Measurements from ENCODE around the gene CTRB1. TPM values are rescaled to one million over a fixed set of nuclear protein-coding genes. Genes with fewer than 3 reads are reported as not detected.
"Not testable (repeated sequence)": the region's sequence is repeated elsewhere in the genome, so short reads cannot be mapped to it uniquely, and the experiment has no call there.

CTRB1 gene
- total and polyA plus RNA-seq, 2 experiments from 2014 or later = 0.21 TPM; not detected in 1

- Histone ChIP-seq H3K9me2 (replicated peaks; ENCODE audit: insufficient read depth) (no peaks in the 10 kb centered on the region), H3K27ac (no peak overlapping the region), H3K27me3 (no peaks in the 10 kb centered on the region), H2AFZ (no peak overlapping the region), H3K36me3 (replicated peaks; ENCODE audit: insufficient read depth, low read depth) (no peaks in the 10 kb centered on the region), H3K9me3 (ENCODE audit: low read depth) (no peaks in the 10 kb centered on the region), H4K20me1 (ENCODE audit: insufficient read depth, poor library complexity, severe bottlenecking) (no peaks in the 10 kb centered on the region), H3K4me2 (no peak overlapping the region), H3K4me3 (no peak overlapping the region), H3K4me1 (ENCODE audit: insufficient read depth) (no peaks in the 10 kb centered on the region), H3K79me2 (no peaks in the 10 kb centered on the region)
- DNase-seq (ENCODE audit: low spot score) = no peak
- WGBS (ENCODE audit: low lambda C conversion rate, missing lambda C conversion rate) = 97% methylated on average over 4 of the region's 6 CpGs
- TF ChIP-seq EZH2phosphoT487 (IDR thresholded peaks at IDR 0.05; ENCODE audit: low read depth, severe bottlenecking, unreplicated experiment) = no peak
- TF ChIP-seq, protein P1, sequence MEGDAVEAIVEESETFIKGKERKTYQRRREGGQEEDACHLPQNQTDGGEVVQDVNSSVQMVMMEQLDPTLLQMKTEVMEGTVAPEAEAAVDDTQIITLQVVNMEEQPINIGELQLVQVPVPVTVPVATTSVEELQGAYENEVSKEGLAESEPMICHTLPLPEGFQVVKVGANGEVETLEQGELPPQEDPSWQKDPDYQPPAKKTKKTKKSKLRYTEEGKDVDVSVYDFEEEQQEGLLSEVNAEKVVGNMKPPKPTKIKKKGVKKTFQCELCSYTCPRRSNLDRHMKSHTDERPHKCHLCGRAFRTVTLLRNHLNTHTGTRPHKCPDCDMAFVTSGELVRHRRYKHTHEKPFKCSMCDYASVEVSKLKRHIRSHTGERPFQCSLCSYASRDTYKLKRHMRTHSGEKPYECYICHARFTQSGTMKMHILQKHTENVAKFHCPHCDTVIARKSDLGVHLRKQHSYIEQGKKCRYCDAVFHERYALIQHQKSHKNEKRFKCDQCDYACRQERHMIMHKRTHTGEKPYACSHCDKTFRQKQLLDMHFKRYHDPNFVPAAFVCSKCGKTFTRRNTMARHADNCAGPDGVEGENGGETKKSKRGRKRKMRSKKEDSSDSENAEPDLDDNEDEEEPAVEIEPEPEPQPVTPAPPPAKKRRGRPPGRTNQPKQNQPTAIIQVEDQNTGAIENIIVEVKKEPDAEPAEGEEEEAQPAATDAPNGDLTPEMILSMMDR (IDR thresholded peaks at IDR 0.05; ENCODE audit: poor library complexity) = no peak
- no peak for TF ChIP-seq EZH2 (IDR thresholded peaks at IDR 0.05; ENCODE audit: borderline replicate concordance)
Measured at GRCh38 chr16:75204410-75204758, 14.4 kb upstream of the CTRB1 start.

DNA sequence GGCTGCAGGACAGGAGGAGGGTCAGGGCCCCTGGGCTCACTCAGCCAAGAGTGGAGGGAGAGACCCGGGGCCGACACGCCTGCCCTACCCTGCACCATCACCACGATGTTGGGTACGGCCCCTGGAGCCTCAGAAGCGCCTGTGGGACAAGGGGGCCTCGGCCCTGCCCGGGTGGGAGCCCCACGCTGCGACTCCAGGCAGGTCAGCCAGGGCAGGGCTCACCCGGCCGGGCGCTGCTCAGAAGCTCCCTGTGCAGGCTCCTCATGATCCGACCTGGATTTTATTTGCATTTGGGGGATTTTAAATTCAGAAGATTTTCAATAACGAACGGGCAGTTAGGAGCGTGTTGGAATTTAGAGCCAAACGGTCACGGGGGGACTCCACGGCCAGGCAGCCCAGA lies 13.9 kb upstream of the CTRB1 start:
- H3K9me2 ChIP-seq (replicated peaks; ENCODE audit: insufficient read depth); H3K4me3 ChIP-seq: not testable (repeated sequence)
- WGBS (ENCODE audit: low lambda C conversion rate, missing lambda C conversion rate) = no CpG with 5 or more reads among the region's 20 CpGs

GRCh38 chr16:75205438-75205837 lies 13.3 kb upstream of the CTRB1 start:
- H4K20me1 ChIP-seq (ENCODE audit: insufficient read depth, poor library complexity, severe bottlenecking); H3K27ac ChIP-seq; H3K4me1 ChIP-seq (ENCODE audit: insufficient read depth); H3K4me3 ChIP-seq; H2AFZ ChIP-seq; H3K4me2 ChIP-seq; H3K36me3 ChIP-seq (replicated peaks; ENCODE audit: insufficient read depth, low read depth); H3K9me2 ChIP-seq (replicated peaks; ENCODE audit: insufficient read depth); H3K27me3 ChIP-seq; H3K9me3 ChIP-seq (ENCODE audit: low read depth); H3K79me2 ChIP-seq; DNase-seq (ENCODE audit: low spot score): not testable (repeated sequence)
- WGBS (ENCODE audit: low lambda C conversion rate, missing lambda C conversion rate) = 94% methylated on average over 8 of the region's 19 CpGs

More for the DNA sequence above, 13.9 kb upstream of the CTRB1 start:
- H2AFZ ChIP-seq; H4K20me1 ChIP-seq (ENCODE audit: insufficient read depth, poor library complexity, severe bottlenecking); DNase-seq (ENCODE audit: low spot score); H3K36me3 ChIP-seq (replicated peaks; ENCODE audit: insufficient read depth, low read depth); H3K79me2 ChIP-seq; H3K4me2 ChIP-seq; H3K27ac ChIP-seq; H3K4me1 ChIP-seq (ENCODE audit: insufficient read depth); H3K9me3 ChIP-seq (ENCODE audit: low read depth); H3K27me3 ChIP-seq: not testable (repeated sequence)

- WGBS (ENCODE audit: low lambda C conversion rate, missing lambda C conversion rate) = 87% methylated on average over 16 of the region's 25 CpGs
- H3K4me3 ChIP-seq; H3K4me1 ChIP-seq (ENCODE audit: insufficient read depth); H3K27me3 ChIP-seq; H2AFZ ChIP-seq; H3K36me3 ChIP-seq (replicated peaks; ENCODE audit: insufficient read depth, low read depth); DNase-seq (ENCODE audit: low spot score); H3K4me2 ChIP-seq; H3K27ac ChIP-seq; H3K9me2 ChIP-seq (replicated peaks; ENCODE audit: insufficient read depth); H3K9me3 ChIP-seq (ENCODE audit: low read depth); H4K20me1 ChIP-seq (ENCODE audit: insufficient read depth, poor library complexity, severe bottlenecking); H3K79me2 ChIP-seq: not testable (repeated sequence)
Measured at GRCh38 chr16:75205961-75206748, 12.6 kb upstream of the CTRB1 start.

GRCh38 chr16:75206749-75207451 lies 11.9 kb upstream of the CTRB1 start, which contains the start of gene CTRB2:
Gene CTRB2 (minus strand): TSS chr16:75207161. CDS start chr16:75207141, 20 bp downstream.
- Histone ChIP-seq H3K79me2 (no peaks in the 10 kb centered on the region), H4K20me1 (ENCODE audit: insufficient read depth, poor library complexity, severe bottlenecking) (no peaks in the 10 kb centered on the region), H3K4me3 (no peak within 1 kb of the TSS), H3K27ac (no peak within 1 kb of the TSS), H3K9me2 (replicated peaks; ENCODE audit: insufficient read depth) (no peaks in the 10 kb centered on the region), H3K9me3 (ENCODE audit: low read depth) (no peaks in the 10 kb centered on the region), H3K27me3 (no peaks in the 10 kb centered on the region), H3K4me2 (no peak within 1 kb of the TSS), H3K36me3 (replicated peaks; ENCODE audit: insufficient read depth, low read depth) (no peaks in the 10 kb centered on the region), H3K4me1 (ENCODE audit: insufficient read depth) (no peaks in the 10 kb centered on the region), H2AFZ (no peak within 1 kb of the TSS)
- TF ChIP-seq EZH2 (IDR thresholded peaks at IDR 0.05; ENCODE audit: borderline replicate concordance) = no peak
- no peak for TF ChIP-seq EZH2phosphoT487 (IDR thresholded peaks at IDR 0.05; ENCODE audit: low read depth, severe bottlenecking, unreplicated experiment)
- TF ChIP-seq, protein P1 (IDR thresholded peaks at IDR 0.05; ENCODE audit: poor library complexity) = no peak
- WGBS (ENCODE audit: low lambda C conversion rate, missing lambda C conversion rate) = 90% methylated on average over 24 of the region's 24 CpGs
- no peak for DNase-seq (ENCODE audit: low spot score)

All from hepatocyte (in vitro differentiated cells).